ENCODE data around the gene DNAAF3. TPM values are rescaled to one million over a fixed set of nuclear protein-coding genes. Genes with fewer than 3 reads are reported as not detected.

Gene DNAAF3
- polyA plus RNA-seq, 1 donor (not counting 4 experiments of a cell fraction or from before 2014, with no cell fraction given) = 14.3 TPM

DNA sequence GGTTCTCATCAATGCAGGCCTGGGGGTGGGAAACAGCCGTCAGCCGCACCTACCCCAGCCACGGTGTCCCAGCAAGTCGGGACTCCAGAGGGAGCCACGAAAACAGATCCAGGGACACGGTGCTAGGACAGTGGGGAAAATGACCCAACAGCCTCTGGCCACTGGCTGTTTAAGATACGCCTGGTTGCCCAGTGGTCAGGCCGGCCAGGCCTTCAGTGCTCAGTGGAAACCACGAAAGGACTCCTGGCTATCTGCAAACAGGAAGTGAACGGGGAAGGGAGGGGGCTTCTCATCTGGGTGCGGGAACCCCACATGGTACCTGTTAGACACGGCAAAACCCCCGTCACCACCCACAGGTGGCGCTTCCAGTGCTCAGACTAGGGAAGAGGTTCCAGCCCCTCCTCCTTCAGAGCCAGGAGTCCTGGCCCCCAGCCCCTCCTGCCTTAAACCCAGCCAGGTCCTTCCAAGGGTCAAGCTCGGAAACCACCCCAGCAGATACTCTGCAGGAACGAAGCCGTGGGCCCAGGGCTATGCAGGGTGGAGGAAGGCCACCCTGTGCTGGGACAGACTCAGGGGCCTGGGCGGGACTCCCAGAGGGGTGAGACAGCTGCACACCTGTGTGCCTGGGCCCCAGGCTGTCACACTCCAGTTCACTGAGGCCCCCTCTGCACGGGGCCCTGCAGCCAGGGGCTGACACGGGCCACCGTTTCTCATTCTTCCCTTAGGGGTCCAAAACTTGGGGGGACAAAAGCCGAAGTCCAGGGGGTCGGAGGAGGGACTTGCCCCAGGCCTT is 53.4 kb downstream of the DNAAF3 start:
- Histone ChIP-seq H3K4me2 (ENCODE audit: control insufficient read depth, extremely low read depth, insufficient read depth, low read depth, low read length) (no peak overlapping the region), H3K79me2 (ENCODE audit: control insufficient read depth, insufficient read depth, low read length) (peaks cover 68% of the 10 kb centered on the region), H3K4me1 (ENCODE audit: control insufficient read depth, extremely low read depth, insufficient read depth, low read length) (peaks cover 7% of the 10 kb centered on the region), H3K4me3 (ENCODE audit: control insufficient read depth in 2 of 3, extremely low read depth in 1 of 3, insufficient read depth in 2 of 3, low read depth in 1 of 3, low read length in 3 of 3) (no peak overlapping the region), H2AFZ (ENCODE audit: control insufficient read depth, low read length) (no peak overlapping the region), H3K9me1 (ENCODE audit: control insufficient read depth, extremely low read depth, insufficient read depth, low read length) (no peaks in the 10 kb centered on the region), H4K20me1 (ENCODE audit: control insufficient read depth, extremely low read depth, insufficient read depth, low read length) (peaks cover 9% of the 10 kb centered on the region), H3K36me3 (ENCODE audit: control insufficient read depth in 2 of 2, extremely low read depth in 1 of 2, insufficient read depth in 2 of 2, low read length in 2 of 2) (peaks cover 11 to 15% of the 10 kb centered on the region in 2 experiments), H3K9ac (ENCODE audit: control insufficient read depth, extremely low read depth, insufficient read depth, low read length) (no peak overlapping the region), H3K27ac (ENCODE audit: control insufficient read depth, insufficient read depth, low read length) (peak overlapping the region; percentile 8), H3K27me3 (ENCODE audit: control insufficient read depth, extremely low read depth, insufficient read depth, low read length) (no peaks in the 10 kb centered on the region), H3K9me3 (ENCODE audit: control insufficient read depth, low read depth, low read length) (no peaks in the 10 kb centered on the region)
- no peak for DNase-seq (ENCODE audit: low read depth, low spot score)
- no peak for FAIRE-seq
- TF ChIP-seq, protein P1, sequence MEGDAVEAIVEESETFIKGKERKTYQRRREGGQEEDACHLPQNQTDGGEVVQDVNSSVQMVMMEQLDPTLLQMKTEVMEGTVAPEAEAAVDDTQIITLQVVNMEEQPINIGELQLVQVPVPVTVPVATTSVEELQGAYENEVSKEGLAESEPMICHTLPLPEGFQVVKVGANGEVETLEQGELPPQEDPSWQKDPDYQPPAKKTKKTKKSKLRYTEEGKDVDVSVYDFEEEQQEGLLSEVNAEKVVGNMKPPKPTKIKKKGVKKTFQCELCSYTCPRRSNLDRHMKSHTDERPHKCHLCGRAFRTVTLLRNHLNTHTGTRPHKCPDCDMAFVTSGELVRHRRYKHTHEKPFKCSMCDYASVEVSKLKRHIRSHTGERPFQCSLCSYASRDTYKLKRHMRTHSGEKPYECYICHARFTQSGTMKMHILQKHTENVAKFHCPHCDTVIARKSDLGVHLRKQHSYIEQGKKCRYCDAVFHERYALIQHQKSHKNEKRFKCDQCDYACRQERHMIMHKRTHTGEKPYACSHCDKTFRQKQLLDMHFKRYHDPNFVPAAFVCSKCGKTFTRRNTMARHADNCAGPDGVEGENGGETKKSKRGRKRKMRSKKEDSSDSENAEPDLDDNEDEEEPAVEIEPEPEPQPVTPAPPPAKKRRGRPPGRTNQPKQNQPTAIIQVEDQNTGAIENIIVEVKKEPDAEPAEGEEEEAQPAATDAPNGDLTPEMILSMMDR (optimal IDR thresholded peaks at IDR 0.05 in 1 of 3, IDR thresholded peaks at IDR 0.05 in 1 of 3, conservative IDR thresholded peaks at IDR 0.05 in 1 of 3; ENCODE audit: extremely low read depth in 1 of 3, insufficient read depth in 2 of 3, low read length in 3 of 3) = no peak
- dilution Hi-C loops (cut with MboI; ENCODE audit: extremely low pct_ligation_motif_present, low sequenced_read_pairs) = no loop called here

DNA sequence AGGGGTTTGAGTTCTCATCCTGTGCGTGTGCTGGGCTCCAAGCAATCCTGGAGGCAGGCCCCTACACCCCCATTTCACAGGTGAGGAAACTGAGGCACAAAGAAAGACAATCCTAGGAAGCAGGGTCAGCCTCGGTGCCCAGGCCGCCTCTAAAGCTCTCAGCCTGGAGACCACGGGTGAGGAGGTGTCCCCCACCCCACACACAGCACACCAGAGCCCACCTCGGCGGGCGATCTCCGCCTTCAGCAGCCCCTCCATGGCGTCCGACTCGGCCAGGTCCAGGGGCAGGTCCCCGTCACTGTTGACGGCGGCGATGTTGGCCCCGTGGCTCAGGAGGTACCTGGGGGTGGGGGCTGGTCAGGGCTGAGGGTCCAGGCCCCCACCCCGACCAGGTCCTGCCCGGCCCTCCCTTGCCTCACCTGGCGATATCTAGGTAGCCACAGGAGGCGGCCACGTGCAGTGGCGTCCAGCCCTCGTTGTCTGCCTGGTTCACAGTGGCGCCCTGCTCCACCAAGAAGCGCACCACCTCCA is 54.1 kb downstream of the DNAAF3 start:
- H3K9me3 ChIP-seq (ENCODE audit: control insufficient read depth, low read depth, low read length) = no peaks in the 10 kb centered on the region
- no peak overlapping the region for H3K4me3 ChIP-seq (ENCODE audit: control insufficient read depth in 2 of 3, extremely low read depth in 1 of 3, insufficient read depth in 2 of 3, low read depth in 1 of 3, low read length in 3 of 3)
- DNase-seq (ENCODE audit: low read depth, low spot score) = no peak
- H3K27ac ChIP-seq (ENCODE audit: control insufficient read depth, insufficient read depth, low read length) = no peak overlapping the region
- TF ChIP-seq, protein P1 (optimal IDR thresholded peaks at IDR 0.05 in 1 of 3, IDR thresholded peaks at IDR 0.05 in 1 of 3, conservative IDR thresholded peaks at IDR 0.05 in 1 of 3; ENCODE audit: extremely low read depth in 1 of 3, insufficient read depth in 2 of 3, low read length in 3 of 3) = no peak
- no peak for TF ChIP-seq EZH2 (IDR thresholded peaks at IDR 0.05; ENCODE audit: low read length)
- H3K4me2 ChIP-seq (ENCODE audit: control insufficient read depth, extremely low read depth, insufficient read depth, low read depth, low read length) = no peak overlapping the region
- no peak for FAIRE-seq
- H3K36me3 ChIP-seq (ENCODE audit: control insufficient read depth in 2 of 2, extremely low read depth in 1 of 2, insufficient read depth in 2 of 2, low read length in 2 of 2) = peaks cover 11 to 15% of the 10 kb centered on the region in 2 experiments
- H2AFZ ChIP-seq (ENCODE audit: control insufficient read depth, low read length) = no peak overlapping the region
- peaks cover 68% of the 10 kb centered on the region for H3K79me2 ChIP-seq (ENCODE audit: control insufficient read depth, insufficient read depth, low read length)
- peaks cover 9% of the 10 kb centered on the region for H4K20me1 ChIP-seq (ENCODE audit: control insufficient read depth, extremely low read depth, insufficient read depth, low read length)
- H3K9me1 ChIP-seq (ENCODE audit: control insufficient read depth, extremely low read depth, insufficient read depth, low read length) = no peaks in the 10 kb centered on the region
- no peaks in the 10 kb centered on the region for H3K27me3 ChIP-seq (ENCODE audit: control insufficient read depth, extremely low read depth, insufficient read depth, low read length)
- peaks cover 7% of the 10 kb centered on the region for H3K4me1 ChIP-seq (ENCODE audit: control insufficient read depth, extremely low read depth, insufficient read depth, low read length)
- H3K9ac ChIP-seq (ENCODE audit: control insufficient read depth, extremely low read depth, insufficient read depth, low read length) = no peak overlapping the region
- dilution Hi-C loops (cut with MboI; ENCODE audit: extremely low pct_ligation_motif_present, low sequenced_read_pairs) = no loop called here
